CD4-positive, alpha-beta T cell treated with Interleukin-15 for 4 hours (primary cell): ENCODE data around the gene AGO3.
"Not testable (repeated sequence)": the region's sequence is repeated elsewhere in the genome, so short reads cannot be mapped to it uniquely, and the experiment has no call there.

ENCODE experiments used
- DNase-seq: peaks from one replicate; pipeline ENCODE4 v3.0.0-alpha.2; 2020; ENCODE audit warnings: low spot score

The AGO3 gene

DNA sequence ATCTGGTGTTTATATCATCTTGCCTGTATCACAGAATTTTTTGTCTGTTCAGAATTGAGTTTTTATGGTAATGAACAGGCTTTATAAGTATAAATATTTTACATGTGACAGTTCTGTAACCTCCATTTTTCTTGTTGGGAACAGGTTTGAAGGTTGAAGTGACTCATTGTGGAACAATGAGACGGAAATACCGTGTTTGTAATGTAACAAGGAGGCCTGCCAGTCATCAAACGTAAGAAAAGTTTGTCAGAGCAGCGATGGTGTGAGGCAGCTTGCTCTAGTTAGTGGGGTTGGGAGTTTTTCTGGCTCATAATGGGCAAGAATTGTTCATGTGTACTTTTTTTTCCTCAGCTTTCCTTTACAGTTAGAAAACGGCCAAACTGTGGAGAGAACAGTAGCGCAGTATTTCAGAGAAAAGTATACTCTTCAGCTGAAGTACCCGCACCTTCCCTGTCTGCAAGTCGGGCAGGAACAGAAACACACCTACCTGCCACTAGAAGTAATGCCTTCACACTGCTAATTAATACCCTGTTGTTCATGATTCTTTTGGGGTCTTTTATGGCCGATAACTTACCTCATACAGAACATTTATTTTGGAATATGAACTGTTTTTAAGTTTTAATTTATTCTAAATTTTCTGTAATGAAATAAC lies 77.8 kb downstream of the AGO3 start:
- DNase-seq, result no peak

DNA sequence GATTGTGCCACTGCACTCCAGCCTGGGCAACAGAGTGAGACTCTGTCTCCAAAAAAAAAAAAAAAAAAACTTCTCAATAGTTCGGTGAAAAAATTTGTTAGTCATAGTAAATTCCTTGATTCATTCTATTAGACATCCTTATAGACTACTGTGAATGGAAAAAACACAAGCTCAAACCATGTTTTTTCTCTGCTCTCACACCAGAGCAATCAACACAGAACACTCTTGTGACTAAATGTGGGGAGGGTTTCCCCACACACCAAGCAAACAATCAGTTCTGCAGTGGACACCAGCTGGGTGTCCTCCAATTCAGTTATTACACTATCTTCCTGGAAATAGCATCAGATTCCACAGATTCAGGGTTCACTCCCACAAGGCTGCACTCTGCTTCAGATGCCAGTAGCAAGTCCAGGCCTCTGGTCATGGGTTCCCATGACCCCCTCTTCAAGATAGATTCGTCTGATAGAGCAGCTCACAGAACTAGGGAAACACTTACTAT lies 83.9 kb downstream of the AGO3 start:
- DNase-seq, result no peak

DNA sequence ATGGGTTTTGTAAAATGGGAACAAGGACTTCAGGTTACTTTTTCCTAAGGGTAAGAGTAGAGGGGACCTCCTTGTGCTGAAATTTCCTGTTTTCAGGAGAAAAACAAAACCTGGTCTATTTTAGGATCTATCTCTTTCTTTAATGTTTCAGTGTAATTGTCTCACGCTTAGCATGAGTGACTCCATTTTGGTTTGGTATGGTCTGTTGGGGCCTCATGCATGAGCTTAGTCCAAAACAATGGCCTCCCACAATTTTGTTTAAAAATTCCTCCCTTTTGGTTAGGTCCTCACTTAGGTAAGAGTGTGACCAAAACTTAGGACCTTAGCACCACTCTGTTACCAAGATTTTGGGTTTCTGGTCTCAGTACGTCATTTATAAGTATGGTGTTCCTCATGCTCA lies 85.8 kb downstream of the AGO3 start:
- DNase-seq, result no peak

DNA sequence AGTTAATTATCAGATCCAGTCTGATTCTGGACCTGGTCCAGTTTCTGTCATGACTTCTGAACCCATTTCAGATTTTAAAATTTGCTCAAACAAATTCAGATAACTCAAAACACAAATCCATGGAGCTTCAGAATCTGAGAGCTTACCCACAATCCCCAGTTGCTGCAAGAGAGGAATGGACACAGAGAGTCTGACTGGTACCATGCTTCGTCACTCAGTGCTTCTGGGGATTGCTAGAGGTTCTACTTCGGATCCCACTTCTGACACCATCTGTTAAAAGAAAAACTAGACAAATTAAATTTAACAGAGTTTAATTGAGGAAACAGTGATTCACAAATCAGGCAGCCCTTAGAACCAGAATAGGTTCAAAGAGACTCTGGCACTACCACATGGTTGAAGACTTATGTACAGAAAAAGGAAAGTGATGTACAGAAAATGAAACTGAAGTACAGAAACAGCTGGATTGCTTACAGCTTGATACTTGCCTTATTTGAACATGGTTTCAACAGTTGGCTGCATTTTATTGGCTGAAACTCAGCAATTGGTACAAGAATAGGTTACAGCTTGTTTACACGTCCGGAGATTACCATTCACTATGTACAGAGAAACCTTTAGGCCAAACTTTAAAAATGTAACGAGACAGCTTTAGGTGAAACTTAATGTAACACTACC lies 92.3 kb downstream of the AGO3 start:
- DNase-seq, result no peak

DNA sequence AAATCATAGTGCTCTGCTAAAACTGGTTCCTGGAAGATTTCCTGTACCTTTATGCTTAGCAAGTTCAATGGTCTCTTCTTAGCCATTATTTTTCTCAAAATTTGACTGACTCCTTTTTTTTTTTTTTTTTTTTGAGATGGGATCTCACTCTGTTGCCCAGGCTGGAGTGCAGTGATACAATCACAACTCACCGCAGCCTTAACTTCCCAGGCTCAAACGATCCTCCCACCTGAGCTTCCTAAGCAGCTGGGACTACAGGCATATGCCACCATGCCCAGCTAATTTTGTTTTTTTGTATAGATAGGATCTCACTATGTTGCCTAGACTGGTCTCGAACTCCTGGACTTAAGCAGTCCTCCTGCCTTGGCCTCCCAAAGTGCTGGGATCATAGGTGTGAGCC lies 93.1 kb downstream of the AGO3 start:
- DNase-seq, result not testable (repeated sequence)

DNA sequence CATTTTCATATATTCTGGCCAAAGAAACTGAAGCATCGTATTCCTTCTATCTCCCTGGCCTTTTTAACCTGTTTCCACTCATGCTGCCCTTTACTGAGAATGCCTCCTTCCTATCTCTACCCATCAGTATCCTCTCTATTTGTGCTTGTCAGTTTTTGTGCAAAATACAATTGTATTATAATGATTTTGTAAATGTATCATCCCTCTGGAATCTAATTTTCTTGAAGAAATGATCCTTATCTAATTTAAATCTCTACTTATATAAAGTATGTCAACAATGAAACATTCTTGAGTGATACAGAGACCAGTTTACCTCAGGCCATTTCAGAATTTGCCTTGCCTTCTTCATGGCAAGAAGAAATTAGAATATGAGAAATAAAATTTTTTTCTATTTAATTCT lies 93.9 kb downstream of the AGO3 start:
- DNase-seq, result no peak

DNA sequence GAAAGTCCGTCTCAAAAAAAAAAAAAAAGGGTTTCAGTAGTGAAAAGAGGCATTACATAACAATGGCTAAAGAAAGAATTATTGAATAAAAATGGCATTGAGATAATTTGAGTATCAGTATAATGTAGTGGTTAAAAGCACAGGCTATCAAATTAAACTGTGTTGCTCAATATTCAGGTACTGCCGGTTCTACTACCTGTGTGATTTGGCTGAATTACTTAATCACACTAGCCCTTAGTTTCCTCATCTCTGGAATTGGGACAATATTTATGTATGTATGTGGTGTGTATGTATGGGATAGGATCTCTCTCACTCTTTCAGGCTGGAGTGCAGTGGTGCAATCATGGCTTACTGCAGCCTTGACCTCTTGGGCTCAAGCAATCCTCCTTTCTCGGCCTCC lies 96.9 kb downstream of the AGO3 start:
- DNase-seq, result no peak

DNA sequence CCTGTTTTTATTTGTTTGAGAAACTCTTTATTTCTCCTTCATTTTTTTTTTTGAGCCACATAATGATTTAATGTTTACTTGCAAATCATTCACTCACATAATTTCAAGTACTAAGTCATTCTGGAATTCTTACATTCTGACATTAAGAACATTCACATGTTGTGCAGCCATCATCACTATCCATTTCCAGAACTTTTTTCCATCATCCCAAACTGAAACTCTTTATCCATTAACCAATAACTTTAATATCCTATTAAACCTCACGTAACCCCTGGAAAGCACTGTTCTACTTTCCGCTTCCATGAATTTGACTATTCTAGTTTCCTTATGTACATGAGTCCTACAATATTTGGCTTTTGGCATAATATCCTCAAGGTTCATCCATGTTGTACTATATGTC lies 100.5 kb downstream of the AGO3 start:
- DNase-seq, result no peak

DNA sequence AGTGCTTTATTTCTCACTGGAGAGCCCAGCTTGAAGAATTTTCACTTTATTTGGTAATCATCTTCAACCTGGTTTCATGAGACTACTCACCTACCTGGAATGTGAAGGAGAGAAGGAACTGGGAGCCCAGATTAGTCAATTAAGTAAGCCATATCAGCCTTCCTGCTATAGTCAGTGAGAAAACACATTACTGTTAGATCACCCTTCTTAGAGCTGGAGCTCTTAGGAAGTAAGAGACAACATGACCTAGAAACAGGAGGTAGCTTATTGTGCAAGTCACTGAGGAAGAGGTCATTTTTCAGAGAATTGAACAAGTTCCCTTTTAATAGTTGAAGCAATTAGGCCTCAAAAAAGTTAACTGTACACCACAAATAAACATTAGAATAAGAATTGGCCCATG lies 103.8 kb downstream of the AGO3 start:
- DNase-seq, result no peak

DNA sequence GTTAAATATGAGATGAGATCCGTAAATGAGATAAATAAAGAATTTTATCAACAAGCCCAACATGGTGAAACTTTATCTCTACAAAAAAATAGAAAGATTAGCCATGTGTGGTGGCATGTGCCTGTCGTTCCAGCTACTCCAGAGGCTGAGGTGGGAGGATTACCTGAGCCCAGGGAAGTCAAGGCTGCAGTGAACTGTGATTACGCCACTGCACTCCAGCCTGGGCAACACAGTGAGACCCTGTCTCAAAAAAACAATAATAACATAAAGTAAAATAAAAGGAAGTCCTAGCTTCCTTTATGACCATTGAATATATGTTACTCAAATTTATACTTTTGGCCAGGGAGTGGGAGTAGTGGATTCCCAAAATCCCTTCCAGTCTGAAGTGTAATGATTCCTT lies 104.2 kb downstream of the AGO3 start:
- DNase-seq, result no peak

DNA sequence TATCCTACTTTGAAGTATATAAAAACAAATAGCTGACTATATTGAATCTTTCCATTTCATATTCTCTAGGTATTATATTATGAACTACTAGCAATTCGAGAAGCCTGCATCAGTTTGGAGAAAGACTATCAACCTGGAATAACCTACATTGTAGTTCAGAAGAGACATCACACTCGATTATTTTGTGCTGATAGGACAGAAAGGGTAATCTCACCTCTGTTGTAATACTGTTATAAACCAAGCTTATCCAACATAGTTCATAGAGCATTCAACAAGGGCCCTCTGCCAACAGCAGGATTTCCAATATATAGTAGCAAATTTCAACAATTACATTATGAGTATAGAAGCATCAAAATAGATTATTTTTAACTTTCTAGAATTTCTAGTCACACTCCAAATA lies 109.3 kb downstream of the AGO3 start:
- no peak for DNase-seq

DNA sequence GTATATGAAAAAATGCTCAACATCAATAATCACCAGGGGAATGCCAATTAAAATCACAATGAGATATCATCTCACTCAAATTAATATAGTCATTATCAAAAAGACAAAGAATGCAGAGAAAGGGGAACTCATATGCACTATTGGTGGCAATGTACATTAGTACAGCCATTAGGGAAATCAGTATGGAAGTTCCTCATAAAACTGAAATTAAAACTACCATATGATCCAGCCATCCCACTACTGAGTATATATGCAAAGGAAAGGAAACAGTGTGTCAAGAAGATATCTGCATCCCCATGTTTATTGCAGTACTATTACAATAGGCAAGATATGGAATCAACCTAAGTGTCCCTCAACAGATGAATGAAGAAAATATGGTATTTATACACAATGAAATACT lies 120.9 kb downstream of the AGO3 start:
- no peak for DNase-seq

DNA sequence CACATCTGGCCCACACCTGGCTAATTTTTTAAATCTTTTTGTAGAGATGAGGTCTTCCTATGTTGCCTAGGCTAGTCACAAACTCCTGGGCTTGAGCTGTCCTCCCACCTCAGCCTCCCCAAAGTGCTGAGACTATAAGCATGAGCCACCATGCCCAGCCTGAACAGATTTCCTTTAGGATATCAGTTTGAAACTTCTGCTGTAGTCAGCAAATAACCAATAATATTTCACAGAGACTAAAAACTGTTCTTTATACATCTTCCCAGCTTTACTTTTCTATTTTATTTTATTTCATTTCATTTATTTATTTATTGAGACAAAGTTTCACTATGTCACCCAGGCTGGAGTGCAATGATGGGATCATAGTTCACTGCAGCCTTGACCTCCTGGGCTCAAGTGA lies 123.1 kb downstream of the AGO3 start:
- no peak for DNase-seq

DNA sequence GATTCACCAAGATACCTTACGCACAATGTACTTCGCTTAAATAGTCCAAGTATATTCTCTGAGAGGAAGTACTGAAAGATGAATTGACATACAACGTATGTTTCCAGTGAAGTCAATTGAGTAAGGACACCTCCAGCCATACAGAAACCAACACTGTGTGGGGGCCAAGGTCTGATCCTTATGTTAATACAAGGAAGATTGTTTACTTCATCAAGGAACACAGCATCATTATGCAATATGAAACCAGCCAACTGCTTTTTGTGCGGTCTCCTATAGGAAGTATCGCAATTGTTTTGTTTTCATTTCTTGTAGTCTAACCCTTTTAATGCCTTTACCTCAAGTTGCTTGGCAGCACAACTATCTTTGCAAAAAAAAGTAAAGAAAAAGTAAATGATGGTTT lies 124.8 kb downstream of the AGO3 start:
- no peak for DNase-seq

DNA sequence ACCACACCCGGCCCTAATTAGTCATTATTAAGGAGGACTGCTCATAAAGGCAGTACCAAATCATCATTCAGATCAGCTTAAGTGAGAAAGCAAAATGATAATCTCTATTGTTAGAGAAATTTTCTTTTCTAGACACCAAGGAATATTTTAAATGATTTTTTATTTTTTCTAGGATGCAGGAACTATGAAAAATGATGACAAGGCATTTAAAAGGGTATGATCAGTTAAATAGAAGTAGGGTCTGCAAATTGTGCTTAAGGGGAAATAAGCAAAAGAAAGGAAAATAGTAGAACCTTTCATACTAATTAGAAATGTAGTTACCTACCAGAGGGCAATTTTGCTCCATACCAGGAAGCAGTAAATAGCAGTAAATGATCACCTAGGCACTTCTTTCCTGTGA lies 131.4 kb downstream of the AGO3 start:
- DNase-seq, result no peak

DNA sequence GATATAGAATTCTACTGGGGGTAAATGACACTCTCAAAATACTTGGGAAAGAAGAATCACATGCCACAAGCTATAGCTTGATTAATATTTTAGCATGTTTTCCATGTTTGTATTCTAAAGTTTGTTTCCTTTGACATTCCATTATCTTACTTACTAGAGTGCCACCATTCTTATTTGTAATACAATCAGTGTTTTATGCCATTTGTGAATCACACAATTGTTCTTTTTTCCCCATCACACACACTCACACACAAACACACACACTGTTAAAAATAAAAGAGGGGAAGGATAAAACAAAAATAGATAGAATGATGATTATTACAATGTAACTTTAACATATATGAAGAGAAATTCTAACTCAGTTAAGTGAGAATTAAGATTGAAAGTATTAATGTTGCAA lies 137.0 kb downstream of the AGO3 start:
- no peak for DNase-seq

DNA sequence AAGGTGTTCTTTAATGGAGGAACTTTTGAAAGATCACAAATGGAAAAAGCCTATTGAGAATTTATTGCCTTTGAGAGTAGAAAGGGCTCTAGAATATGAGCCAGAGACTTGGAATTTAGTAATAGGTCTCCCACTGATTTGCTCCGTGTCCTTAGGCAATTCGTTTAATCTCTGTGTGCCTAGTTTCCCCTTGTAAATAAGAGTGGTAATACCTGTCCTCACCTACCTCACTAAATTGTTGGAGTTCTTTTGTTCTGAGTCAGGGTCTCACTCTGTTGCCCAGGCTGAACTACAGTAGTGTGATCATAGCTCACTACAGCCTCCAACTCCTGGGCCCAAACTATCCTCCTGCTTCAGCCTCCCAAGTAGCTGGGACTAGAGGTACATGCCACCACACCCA lies 138.0 kb downstream of the AGO3 start:
- no peak for DNase-seq

DNA sequence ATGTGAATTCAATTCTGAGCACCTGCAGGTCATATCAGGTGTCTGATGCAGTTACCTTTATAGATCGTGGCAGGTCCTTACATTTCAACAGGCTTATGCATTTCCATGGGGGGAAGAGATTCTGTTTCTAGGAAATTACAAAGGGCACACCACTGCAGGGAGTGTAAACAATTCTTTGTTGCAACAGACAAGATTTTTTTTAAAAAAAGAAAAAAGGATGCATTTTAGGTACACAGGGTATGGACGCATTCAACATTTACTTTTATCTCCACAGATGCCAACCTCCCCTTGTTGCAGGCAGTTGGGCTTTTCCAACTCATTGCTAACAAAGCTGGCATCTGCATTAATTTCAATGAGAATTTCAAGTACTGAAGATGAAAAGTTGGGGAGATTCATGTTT lies 139.4 kb downstream of the AGO3 start:
- DNase-seq, result no peak

DNA sequence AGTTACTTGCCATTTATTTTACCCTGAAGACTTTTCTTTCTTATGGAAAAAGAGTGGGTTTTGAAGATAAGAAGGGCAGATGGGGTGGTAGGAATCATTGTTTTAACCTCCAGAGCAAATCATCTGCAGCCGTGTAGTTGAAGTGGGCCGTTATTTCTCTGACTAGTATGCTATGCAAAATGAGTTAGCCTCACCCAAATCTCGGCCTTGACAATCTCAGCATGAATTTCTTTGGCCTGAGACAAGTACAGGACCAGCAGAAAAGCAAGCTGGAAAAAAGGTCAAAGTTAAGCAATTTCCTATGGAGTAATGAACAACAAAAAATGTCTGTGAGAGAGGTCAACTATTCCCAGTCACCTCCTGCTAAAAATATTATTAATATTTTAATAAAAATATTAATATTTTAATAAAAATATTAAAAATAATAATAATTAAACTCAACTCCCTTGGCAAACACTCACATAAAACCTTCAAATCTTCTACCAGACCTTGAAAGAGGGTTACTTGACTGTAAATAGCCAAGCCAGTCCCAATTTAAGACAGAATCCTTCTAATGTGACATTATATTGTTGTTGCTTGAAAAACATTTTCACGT lies 146.2 kb downstream of the AGO3 start:
- no peak for DNase-seq

DNA sequence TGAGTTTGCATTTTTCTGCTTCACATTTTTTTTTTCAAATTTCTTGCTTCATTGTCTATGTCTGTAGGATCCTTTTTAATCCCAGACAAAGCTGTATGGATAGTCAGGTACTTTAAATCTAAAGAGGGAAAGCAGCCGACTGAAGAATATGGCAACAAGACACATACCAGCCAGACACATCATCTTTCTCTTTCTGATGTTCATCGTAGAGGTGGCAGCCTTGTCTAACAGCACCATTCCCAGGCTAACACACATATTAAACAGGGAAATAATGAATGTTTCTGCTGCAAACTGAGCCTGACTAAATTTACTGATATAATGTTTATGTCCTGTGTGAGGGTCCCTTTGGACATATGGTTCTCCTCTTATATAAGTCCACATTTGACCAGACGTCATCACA lies 149.3 kb downstream of the AGO3 start:
- DNase-seq, result no peak

DNA sequence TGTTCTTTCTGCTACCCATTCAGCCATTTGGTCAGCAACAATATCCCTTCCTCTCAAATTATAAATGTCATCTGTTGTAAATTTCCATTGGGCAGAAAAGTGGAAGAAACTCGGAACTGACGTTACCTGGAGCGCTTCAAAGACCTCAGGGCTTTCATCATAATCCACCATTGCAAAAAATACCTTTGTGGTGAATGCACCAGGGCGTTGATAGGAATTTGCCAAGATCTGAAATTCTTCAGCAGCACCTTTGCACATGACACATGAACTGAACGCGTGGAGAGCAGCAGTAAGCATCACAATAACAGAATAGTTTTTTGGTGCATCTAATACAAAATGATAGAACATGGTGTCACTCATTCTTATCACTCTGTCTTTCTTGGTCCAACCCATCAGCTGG lies 149.9 kb downstream of the AGO3 start:
- no peak for DNase-seq

DNA sequence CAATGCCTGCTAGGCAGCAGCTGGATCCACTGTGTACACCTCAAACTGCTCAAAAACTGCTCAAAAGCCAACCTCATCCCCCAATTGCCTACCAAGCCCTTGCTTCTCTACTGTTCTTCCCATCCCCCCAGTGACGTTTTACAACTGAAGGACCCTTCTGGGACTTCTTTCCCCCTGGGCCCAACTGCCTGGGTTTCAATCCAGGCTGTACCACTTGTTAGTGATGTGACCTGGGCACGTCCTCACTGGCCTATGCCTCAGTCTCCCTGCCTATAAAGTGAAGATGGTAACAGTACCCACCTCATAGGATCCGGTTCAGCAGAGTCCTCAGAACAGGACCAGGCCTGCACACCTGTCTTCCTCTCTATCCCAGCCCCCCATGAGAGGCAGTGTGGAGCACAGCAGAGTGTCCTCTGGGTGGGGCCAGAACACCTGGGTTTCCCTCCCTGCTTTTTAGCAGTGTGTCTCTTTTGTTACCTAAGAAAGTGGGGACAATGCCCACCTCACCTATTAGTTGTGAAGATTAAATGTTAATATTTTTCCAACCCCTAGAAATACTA lies 151.1 kb downstream of the AGO3 start:
- DNase-seq, result no peak

DNA sequence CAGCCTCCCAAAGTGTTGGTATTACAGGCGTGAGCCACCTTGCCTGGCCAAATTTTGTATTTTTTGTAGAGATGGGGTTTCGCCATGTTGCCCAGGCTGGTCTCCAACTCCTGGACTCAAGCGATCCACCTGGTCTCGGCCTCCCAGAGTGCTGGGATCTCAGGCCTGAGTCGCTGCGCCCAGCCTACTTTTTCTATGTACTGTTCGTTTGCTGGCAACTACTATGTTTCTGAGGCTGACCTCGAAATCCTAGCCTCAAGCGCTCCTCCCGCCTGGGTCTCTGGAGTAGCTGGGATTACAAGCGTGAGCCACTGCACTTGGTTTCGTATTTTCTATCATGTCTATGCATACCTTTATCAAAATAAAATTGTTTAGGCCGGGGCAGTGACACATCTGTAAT lies 152.3 kb downstream of the AGO3 start:
- no peak for DNase-seq
